ENCODE data around the gene PARD3B. TPM values are rescaled to one million over a fixed set of nuclear protein-coding genes. Genes with fewer than 3 reads are reported as not detected.

The PARD3B gene
- total and polyA plus RNA-seq, 2 donors (not counting 1 experiment from before 2014, with no cell fraction given): 7.4 to 20.6 TPM

- H3K4me3 ChIP-seq (replicated peaks in 1 of 4; ENCODE audit: control extremely low read depth in 1 of 4, insufficient read depth in 1 of 4, low read depth in 3 of 4, low read length in 4 of 4): no peak overlapping the region
- H3K9me3 ChIP-seq (ENCODE audit: control insufficient read depth, insufficient read depth, low read depth, low read length): no peaks in the 10 kb centered on the region
- no peaks in the 10 kb centered on the region for H3K4me1 ChIP-seq (ENCODE audit: control insufficient read depth, extremely low read depth, insufficient read depth, low read length)
- H4K20me1 ChIP-seq (ENCODE audit: control insufficient read depth, extremely low read depth, insufficient read depth, low read length): no peaks in the 10 kb centered on the region
- H3K27ac ChIP-seq (ENCODE audit: insufficient read depth, low read length): no peak overlapping the region
- no peak overlapping the region for H2AFZ ChIP-seq (ENCODE audit: low read length)
- no peak overlapping the region for H3K9ac ChIP-seq (ENCODE audit: insufficient read depth, low read length)
- DNase-seq (ENCODE audit: low read depth in 2 of 2): no peak
- no peak overlapping the region for H3K4me2 ChIP-seq (ENCODE audit: extremely low read depth, insufficient read depth, low read length)
- no peaks in the 10 kb centered on the region for H3K36me3 ChIP-seq (ENCODE audit: control insufficient read depth, insufficient read depth, low read length)
- no peaks in the 10 kb centered on the region for H3K79me2 ChIP-seq (ENCODE audit: control insufficient read depth, insufficient read depth, low read length)
- TF ChIP-seq CTCF (conservative IDR thresholded peaks at IDR 0.05 in 1 of 2, IDR thresholded peaks at IDR 0.05 in 1 of 2; ENCODE audit: low read depth in 1 of 2, low read length in 2 of 2) (no peak), EZH2 (IDR thresholded peaks at IDR 0.05; ENCODE audit: low read length, missing control alignments) (no peak)
- H3K27me3 ChIP-seq (ENCODE audit: control insufficient read depth, insufficient read depth, low read length): no peaks in the 10 kb centered on the region
These were observed 1023.3 kb downstream of the PARD3B start for GRCh38 chr2:205568620-205569019.

GRCh38 chr2:205570648-205571047, 1025.4 kb downstream of the PARD3B start:
- Histone ChIP-seq H4K20me1 (ENCODE audit: control insufficient read depth, extremely low read depth, insufficient read depth, low read length) (peaks cover 2% of the 10 kb centered on the region), H3K4me2 (ENCODE audit: extremely low read depth, insufficient read depth, low read length) (no peak overlapping the region), H3K36me3 (ENCODE audit: control insufficient read depth, insufficient read depth, low read length) (no peaks in the 10 kb centered on the region), H3K79me2 (ENCODE audit: control insufficient read depth, insufficient read depth, low read length) (no peaks in the 10 kb centered on the region), H3K4me1 (ENCODE audit: control insufficient read depth, extremely low read depth, insufficient read depth, low read length) (no peaks in the 10 kb centered on the region), H3K4me3 (replicated peaks in 1 of 4; ENCODE audit: control extremely low read depth in 1 of 4, insufficient read depth in 1 of 4, low read depth in 3 of 4, low read length in 4 of 4) (no peak overlapping the region), H3K27ac (ENCODE audit: insufficient read depth, low read length) (no peak overlapping the region), H3K9me3 (ENCODE audit: control insufficient read depth, insufficient read depth, low read depth, low read length) (no peaks in the 10 kb centered on the region), H3K27me3 (ENCODE audit: control insufficient read depth, insufficient read depth, low read length) (no peaks in the 10 kb centered on the region), H2AFZ (ENCODE audit: low read length) (no peak overlapping the region), H3K9ac (ENCODE audit: insufficient read depth, low read length) (no peak overlapping the region)
- no peak for DNase-seq (ENCODE audit: low read depth in 2 of 2)
- TF ChIP-seq CTCF (conservative IDR thresholded peaks at IDR 0.05 in 1 of 2, IDR thresholded peaks at IDR 0.05 in 1 of 2; ENCODE audit: low read depth in 1 of 2, low read length in 2 of 2) (no peak), EZH2 (IDR thresholded peaks at IDR 0.05; ENCODE audit: low read length, missing control alignments) (no peak)

GRCh38 chr2:205571360-205571959, 1026.2 kb downstream of the PARD3B start:
- Histone ChIP-seq H3K79me2 (ENCODE audit: control insufficient read depth, insufficient read depth, low read length) (no peaks in the 10 kb centered on the region), H3K4me2 (ENCODE audit: extremely low read depth, insufficient read depth, low read length) (no peak overlapping the region), H3K27me3 (ENCODE audit: control insufficient read depth, insufficient read depth, low read length) (no peaks in the 10 kb centered on the region), H3K9ac (ENCODE audit: insufficient read depth, low read length) (no peak overlapping the region), H3K36me3 (ENCODE audit: control insufficient read depth, insufficient read depth, low read length) (no peaks in the 10 kb centered on the region), H2AFZ (ENCODE audit: low read length) (no peak overlapping the region), H3K27ac (ENCODE audit: insufficient read depth, low read length) (no peak overlapping the region), H3K9me3 (ENCODE audit: control insufficient read depth, insufficient read depth, low read depth, low read length) (no peaks in the 10 kb centered on the region), H4K20me1 (ENCODE audit: control insufficient read depth, extremely low read depth, insufficient read depth, low read length) (peaks cover 2% of the 10 kb centered on the region), H3K4me1 (ENCODE audit: control insufficient read depth, extremely low read depth, insufficient read depth, low read length) (no peaks in the 10 kb centered on the region), H3K4me3 (replicated peaks in 1 of 4; ENCODE audit: control extremely low read depth in 1 of 4, insufficient read depth in 1 of 4, low read depth in 3 of 4, low read length in 4 of 4) (no peak overlapping the region)
- no peak for TF ChIP-seq EZH2 (IDR thresholded peaks at IDR 0.05; ENCODE audit: low read length, missing control alignments)
- TF ChIP-seq CTCF (conservative IDR thresholded peaks at IDR 0.05 in 1 of 2, IDR thresholded peaks at IDR 0.05 in 1 of 2; ENCODE audit: low read depth in 1 of 2, low read length in 2 of 2): no peak
- DNase-seq (ENCODE audit: low read depth in 2 of 2): no peak

All from fibroblast of lung (primary cell).